Ishikawa (cell line): ENCODE results near the gene RASGRP1.

Source experiments
- CEBPB ChIP-seq: IDR thresholded peaks from 2 replicates; pipeline ENCODE4 v1.6.1; 2012
- CREB1 ChIP-seq: IDR thresholded peaks from 2 replicates; pipeline ENCODE4 v1.6.1; 2012; ENCODE audit warnings: low read depth
- EP300 ChIP-seq: IDR thresholded peaks from 2 replicates; pipeline ENCODE4 v1.6.1; 2012; ENCODE audit warnings: borderline replicate concordance
- FOXM1 ChIP-seq: IDR thresholded peaks from 2 replicates; pipeline ENCODE4 v1.6.1; 2012; ENCODE audit warnings: low read depth, borderline replicate concordance
- RAD21 ChIP-seq: IDR thresholded peaks from 2 replicates; pipeline ENCODE4 v1.6.1; 2012; ENCODE audit warnings: low read depth
- REST ChIP-seq: IDR thresholded peaks from 2 replicates; pipeline ENCODE4 v1.6.1; 2012; ENCODE audit warnings: low read depth, mild to moderate bottlenecking
- TAF1 ChIP-seq: IDR thresholded peaks from 2 replicates; pipeline ENCODE4 v1.6.1; 2012; ENCODE audit warnings: low read depth, mild to moderate bottlenecking
- TCF12 ChIP-seq: IDR thresholded peaks from 2 replicates; pipeline ENCODE4 v1.6.1; 2012; ENCODE audit warnings: low read depth
- TEAD4 ChIP-seq: IDR thresholded peaks from 2 replicates; pipeline ENCODE4 v1.6.1; 2012
- YY1 ChIP-seq: IDR thresholded peaks from 2 replicates; pipeline ENCODE4 v1.6.1; 2012; ENCODE audit warnings: low read depth
- ZBTB7A ChIP-seq: IDR thresholded peaks from 2 replicates; pipeline ENCODE4 v1.6.1; 2012; ENCODE audit warnings: low read depth
- TF ChIP-seq, protein P1 (sequence below): IDR thresholded peaks from 2 replicates; pipeline ENCODE4 v1.6.1; 2012

DNA sequence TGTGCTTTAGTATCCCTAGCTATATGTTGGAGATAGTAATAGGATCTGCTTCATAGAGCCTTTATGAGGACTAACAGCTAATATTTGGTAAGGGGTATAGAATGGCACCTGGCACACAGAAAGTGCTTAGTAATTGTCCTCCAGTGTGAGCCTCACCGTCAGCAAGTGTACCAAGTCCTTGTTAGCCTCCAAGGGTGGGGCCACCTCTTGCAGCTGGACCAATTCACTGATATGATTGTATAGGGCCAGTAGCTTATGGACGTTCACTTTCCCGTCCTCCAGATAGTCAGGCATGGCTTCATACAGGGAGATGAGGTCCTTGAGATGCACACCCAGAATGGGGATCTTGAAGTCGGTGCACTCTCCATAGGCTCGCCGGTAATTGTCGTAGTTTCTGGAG is 57.0 kb downstream of the RASGRP1 start:
- no peak for TF ChIP-seq CEBPB
- no peak for TF ChIP-seq EP300
- TF ChIP-seq TAF1: no peak
- TF ChIP-seq REST: no peak
- TF ChIP-seq CREB1: no peak
- no peak for TF ChIP-seq TCF12
- TF ChIP-seq FOXM1: no peak
- TF ChIP-seq, protein P1, sequence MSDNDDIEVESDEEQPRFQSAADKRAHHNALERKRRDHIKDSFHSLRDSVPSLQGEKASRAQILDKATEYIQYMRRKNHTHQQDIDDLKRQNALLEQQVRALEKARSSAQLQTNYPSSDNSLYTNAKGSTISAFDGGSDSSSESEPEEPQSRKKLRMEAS: no peak
- no peak for TF ChIP-seq ZBTB7A
- no peak for TF ChIP-seq RAD21
- TF ChIP-seq YY1: no peak
- TF ChIP-seq TEAD4: no peak
